Astrocyte (in vitro differentiated cells and primary cell): ENCODE results near the gene BEST4. TPM values are rescaled to one million over a fixed set of nuclear protein-coding genes. Genes with fewer than 3 reads are reported as not detected.

Source experiments
- DNase-seq: peaks from one replicate; pipeline ENCODE4 v3.0.0-alpha.2; 2010; ENCODE audit warnings: low read depth
- FAIRE-seq: peaks from 2 replicates; lab custom pipeline; 2011; peaks lifted over from hg19 to GRCh38; lab: Jason Lieb, UNC
- H2AFZ ChIP-seq: 2 replicates; pipeline ENCODE4 v1.6.0; 2012; ENCODE audit warnings: low read depth, low read length, inconsistent platforms
- H3K27ac ChIP-seq: 2 replicates; pipeline ENCODE4 v1.5.1; 2011; ENCODE audit warnings: low read depth, low read length, inconsistent platforms
- H3K27me3 ChIP-seq: 2 replicates; pipeline ENCODE4 v1.6.0; 2011; ENCODE audit warnings: low read length, inconsistent platforms; ENCODE audit not compliant: insufficient read depth
- H3K36me3 ChIP-seq: 2 replicates; pipeline ENCODE4 v1.5.1; 2011; ENCODE audit warnings: low read length, inconsistent platforms; ENCODE audit not compliant: insufficient read depth
- H3K4me1 ChIP-seq: 2 replicates; pipeline ENCODE4 v1.5.1; 2011; ENCODE audit warnings: low read length, inconsistent platforms; ENCODE audit not compliant: insufficient read depth
- H3K4me2 ChIP-seq: 2 replicates; pipeline ENCODE4 v1.6.0; 2012; ENCODE audit warnings: low read length, inconsistent platforms
- H3K4me3 ChIP-seq: 2 replicates; pipeline ENCODE4 v1.5.1; 2011; ENCODE audit warnings: low read depth, mild to moderate bottlenecking, low read length, inconsistent platforms; ENCODE audit not compliant: insufficient read depth
- H3K79me2 ChIP-seq: 2 replicates; pipeline ENCODE4 v1.6.0; 2012; ENCODE audit warnings: mild to moderate bottlenecking, low read length, inconsistent platforms; ENCODE audit not compliant: insufficient read depth
- H3K9ac ChIP-seq: 2 replicates; pipeline ENCODE4 v1.6.0; 2012; ENCODE audit warnings: mild to moderate bottlenecking, low read length, inconsistent platforms
- H3K9me3 ChIP-seq: 2 replicates; pipeline ENCODE4 v1.5.1; 2012; ENCODE audit warnings: low read depth, mild to moderate bottlenecking, low read length, inconsistent platforms; ENCODE audit not compliant: insufficient read depth
- H4K20me1 ChIP-seq: 2 replicates; pipeline ENCODE4 v1.6.0; 2012; ENCODE audit warnings: low read length, inconsistent platforms; ENCODE audit not compliant: insufficient read depth
- H3K27ac Mint-ChIP-seq: one replicate; pipeline ENCODE4 v1.8.0; 2021; ENCODE audit warnings: mild to moderate bottlenecking, mixed read lengths; ENCODE audit not compliant: unreplicated experiment
- H3K27me3 Mint-ChIP-seq: one replicate; pipeline ENCODE4 v1.8.0; 2021; ENCODE audit warnings: low read depth, mixed read lengths; ENCODE audit not compliant: unreplicated experiment
- H3K36me3 Mint-ChIP-seq: one replicate; pipeline ENCODE4 v1.8.0; 2021; ENCODE audit warnings: low read depth, mixed read lengths; ENCODE audit not compliant: unreplicated experiment
- H3K4me1 Mint-ChIP-seq: one replicate; pipeline ENCODE4 v1.8.0; 2021; ENCODE audit warnings: low read depth, mixed read lengths; ENCODE audit not compliant: unreplicated experiment
- H3K4me3 Mint-ChIP-seq: one replicate; pipeline ENCODE4 v1.8.0; 2021; ENCODE audit warnings: mild to moderate bottlenecking, moderate library complexity, mixed read lengths; ENCODE audit not compliant: unreplicated experiment
- H3K9me3 Mint-ChIP-seq: one replicate; pipeline ENCODE4 v1.8.0; 2021; ENCODE audit warnings: mild to moderate bottlenecking, mixed read lengths; ENCODE audit not compliant: unreplicated experiment
- CTCF ChIP-seq: IDR thresholded peaks from 2 replicates; pipeline ENCODE4 v1.5.1; 2011; ENCODE audit warnings: low read depth, mild to moderate bottlenecking, inconsistent platforms, low read length, moderate library complexity; ENCODE audit not compliant: insufficient read depth
- EZH2 ChIP-seq: IDR thresholded peaks from 2 replicates; pipeline ENCODE4 v1.6.1; 2012; ENCODE audit warnings: mild to moderate bottlenecking, low read length, inconsistent platforms; ENCODE audit not compliant: insufficient read depth
- total RNA-seq: library from RNA; stranded (reverse); gene quantifications from 2 replicates; pipeline ENCODE4 v1.2.1, GENCODE V29; 2021

Gene BEST4
- total RNA-seq, 1 donor from 2014 or later: not detected

DNA sequence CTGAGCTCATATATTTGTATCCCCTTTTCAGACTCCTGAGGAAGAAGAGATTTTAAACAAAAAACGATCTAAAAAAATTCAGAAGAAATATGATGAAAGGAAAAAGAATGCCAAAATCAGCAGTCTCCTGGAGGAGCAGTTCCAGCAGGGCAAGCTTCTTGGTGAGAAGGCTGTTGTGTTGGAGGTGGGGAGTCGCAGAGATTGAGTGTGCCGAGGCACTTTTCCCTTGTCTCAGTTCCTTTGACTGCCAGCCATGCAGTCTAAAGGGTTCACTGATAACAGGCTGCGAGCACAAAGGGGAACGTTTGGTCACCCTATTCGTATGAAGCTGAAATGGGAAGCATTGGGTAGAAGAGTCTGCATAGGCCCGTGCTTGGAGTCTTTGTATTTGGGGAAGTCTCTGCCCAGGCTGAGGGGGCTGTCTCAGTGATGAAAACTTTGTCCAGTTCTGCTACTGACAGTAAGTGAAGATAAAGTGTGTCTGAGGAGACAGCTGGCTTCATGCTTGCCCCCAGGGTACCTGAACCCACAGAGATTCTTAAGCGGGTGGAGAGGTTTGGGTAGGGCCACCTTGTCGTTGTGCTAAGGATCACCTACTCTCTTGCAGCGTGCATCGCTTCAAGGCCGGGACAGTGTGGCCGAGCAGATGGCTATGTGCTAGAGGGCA, 9.9 kb downstream of the BEST4 start:
- no peak overlapping the region for H2AFZ ChIP-seq
- H3K4me1 ChIP-seq: peaks cover 18% of the 10 kb centered on the region
- H3K36me3 ChIP-seq: peaks cover 27% of the 10 kb centered on the region
- peak overlapping the region; percentile 97 for H3K9ac ChIP-seq
- no peaks in the 10 kb centered on the region for H3K9me3 ChIP-seq
- Mint-ChIP-seq H3K36me3 (peaks cover 25% of the 10 kb centered on the region), H3K4me1 (peaks cover 20% of the 10 kb centered on the region), H3K27me3 (no peaks in the 10 kb centered on the region), H3K27ac (peak overlapping the region; percentile 28), H3K4me3 (peak overlapping the region; percentile 92), H3K9me3 (no peaks in the 10 kb centered on the region)
- H3K27me3 ChIP-seq: no peaks in the 10 kb centered on the region
- H3K4me2 ChIP-seq: peak overlapping the region; percentile 95
- FAIRE-seq (no peak), DNase-seq (no peak)
- TF ChIP-seq CTCF (no peak), EZH2 (no peak)
- H3K4me3 ChIP-seq: peak overlapping the region; percentile 86
- peaks cover 55% of the 10 kb centered on the region for H4K20me1 ChIP-seq
- H3K27ac ChIP-seq: no peak overlapping the region
- peaks cover 45% of the 10 kb centered on the region for H3K79me2 ChIP-seq

DNA sequence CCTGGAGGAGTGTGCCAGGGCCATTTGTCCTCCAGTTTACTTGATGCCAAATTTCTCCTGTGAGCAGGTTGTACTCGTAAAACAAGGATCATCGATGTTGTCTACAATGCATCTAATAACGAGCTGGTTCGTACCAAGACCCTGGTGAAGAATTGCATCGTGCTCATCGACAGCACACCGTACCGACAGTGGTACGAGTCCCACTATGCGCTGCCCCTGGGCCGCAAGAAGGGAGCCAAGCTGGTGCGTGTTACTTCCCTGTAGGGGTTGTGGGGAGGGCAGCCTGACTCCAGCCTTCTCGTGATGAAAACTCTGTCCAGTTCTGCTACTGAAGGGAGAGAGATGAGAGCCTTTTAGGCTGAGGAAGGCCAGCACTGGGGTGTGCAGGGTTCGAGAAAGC, 10.4 kb downstream of the BEST4 start:
- H3K27ac ChIP-seq: no peak overlapping the region
- peak overlapping the region; percentile 64 for H3K27ac Mint-ChIP-seq
- H3K27me3 Mint-ChIP-seq: no peaks in the 10 kb centered on the region
- peaks cover 45% of the 10 kb centered on the region for H3K79me2 ChIP-seq
- peaks cover 27% of the 10 kb centered on the region for H3K36me3 ChIP-seq
- H3K27me3 ChIP-seq: no peaks in the 10 kb centered on the region
- peaks cover 55% of the 10 kb centered on the region for H4K20me1 ChIP-seq
- H3K4me2 ChIP-seq: peak overlapping the region; percentile 95
- H3K4me1 Mint-ChIP-seq: peaks cover 20% of the 10 kb centered on the region
- H2AFZ ChIP-seq: no peak overlapping the region
- peak overlapping the region; percentile 86 for H3K4me3 ChIP-seq
- H3K36me3 Mint-ChIP-seq: peaks cover 25% of the 10 kb centered on the region
- no peaks in the 10 kb centered on the region for H3K9me3 Mint-ChIP-seq
- H3K9ac ChIP-seq: peak overlapping the region; percentile 97
- no peak for TF ChIP-seq CTCF
- TF ChIP-seq EZH2: no peak
- peaks cover 18% of the 10 kb centered on the region for H3K4me1 ChIP-seq
- no peak for FAIRE-seq
- peak overlapping the region; percentile 92 for H3K4me3 Mint-ChIP-seq
- DNase-seq: no peak
- H3K9me3 ChIP-seq: no peaks in the 10 kb centered on the region

DNA sequence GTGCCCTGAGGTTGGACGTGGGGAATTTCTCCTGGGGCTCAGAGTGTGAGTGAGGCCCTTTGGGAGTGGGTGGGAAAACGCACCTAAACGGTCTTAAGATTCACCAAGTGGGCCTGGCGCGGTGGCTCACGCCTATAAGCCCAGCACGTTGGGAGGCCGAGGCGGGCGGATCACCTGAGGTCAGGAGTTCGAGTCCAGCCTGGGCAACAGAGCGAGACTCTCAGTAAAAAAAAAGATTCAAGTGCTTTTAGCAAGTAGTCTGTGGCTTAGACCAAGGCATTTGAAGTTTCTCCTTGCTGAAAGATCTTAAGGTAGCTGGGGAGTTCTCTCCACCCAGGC, 11.3 kb downstream of the BEST4 start:
- Histone ChIP-seq H2AFZ (no peak overlapping the region), H3K4me3 (peak overlapping the region; percentile 86), H3K36me3 (peaks cover 27% of the 10 kb centered on the region), H3K9ac (peak overlapping the region; percentile 97), H3K9me3 (no peaks in the 10 kb centered on the region), H4K20me1 (peaks cover 55% of the 10 kb centered on the region), H3K4me2 (peak overlapping the region; percentile 95), H3K4me1 (peaks cover 18% of the 10 kb centered on the region), H3K79me2 (peaks cover 45% of the 10 kb centered on the region), H3K27me3 (no peaks in the 10 kb centered on the region), H3K27ac (peak overlapping the region; percentile 95)
- Mint-ChIP-seq H3K9me3 (no peaks in the 10 kb centered on the region), H3K27me3 (no peaks in the 10 kb centered on the region), H3K4me3 (peak overlapping the region; percentile 92), H3K27ac (peak overlapping the region; percentile 59), H3K36me3 (peaks cover 25% of the 10 kb centered on the region), H3K4me1 (peaks cover 20% of the 10 kb centered on the region)
- no peak for DNase-seq
- FAIRE-seq: no peak
- no peak for TF ChIP-seq CTCF
- TF ChIP-seq EZH2: no peak
